T-helper 1 cell treated with Interleukin-12 subunit alpha and Interleukin-12 subunit beta and Interleukin-4 antibody, amounts not matched to agents 30 ng/mL and 1 ng/mL, for 36 hours (primary cell): ENCODE data around the gene PTPRM. TPM values are rescaled to one million over a fixed set of nuclear protein-coding genes. Genes with fewer than 3 reads are reported as not detected.

Source experiments
- intact Hi-C: fragments of 100-400 bp; cut with micrococcal nuclease; formaldehyde crosslinking; loops from one replicate; pipeline ENCODE4 v1.15.1; 2024
- total RNA-seq: library from RNA; stranded (reverse); gene quantifications from 2 replicates; pipeline ENCODE4 v1.2.3, GENCODE V29; 2022

PTPRM gene
- total RNA-seq, 1 donor from 2014 or later, result 8.2 TPM

GRCh38 chr18:7666195-7666776, 99.2 kb downstream of the PTPRM start:
- intact Hi-C loops, result no loop called here

DNA sequence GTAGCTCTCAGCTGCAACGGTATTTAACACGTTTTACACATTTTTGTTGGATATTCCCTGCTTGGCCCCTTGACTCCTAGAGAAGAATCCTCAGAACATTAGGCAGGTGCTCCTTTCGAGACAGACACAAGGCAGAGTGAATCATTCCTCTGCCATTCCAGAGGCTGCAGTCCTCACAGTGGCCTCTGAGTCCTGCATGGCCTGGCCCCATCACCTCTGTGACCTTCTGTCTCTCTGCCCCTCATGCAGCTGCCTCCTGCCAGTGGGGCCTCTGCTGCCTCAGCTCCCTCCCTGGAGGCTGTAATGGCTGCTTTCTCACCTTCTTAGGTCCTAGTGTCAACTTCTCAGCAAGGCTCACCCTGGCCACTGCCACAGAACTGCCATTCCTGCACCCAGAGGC, 101.3 kb downstream of the PTPRM start:
- intact Hi-C loops, result no loop called here

- intact Hi-C loops, result no loop called here
These were observed 102.2 kb downstream of the PTPRM start for GRCh38 chr18:7669361-7669760.

GRCh38 chr18:7671105-7671504, 104.0 kb downstream of the PTPRM start:
- intact Hi-C loops, result no loop called here

- intact Hi-C loops, result no loop called here
These were observed 109.2 kb downstream of the PTPRM start for GRCh38 chr18:7676253-7676873.

DNA sequence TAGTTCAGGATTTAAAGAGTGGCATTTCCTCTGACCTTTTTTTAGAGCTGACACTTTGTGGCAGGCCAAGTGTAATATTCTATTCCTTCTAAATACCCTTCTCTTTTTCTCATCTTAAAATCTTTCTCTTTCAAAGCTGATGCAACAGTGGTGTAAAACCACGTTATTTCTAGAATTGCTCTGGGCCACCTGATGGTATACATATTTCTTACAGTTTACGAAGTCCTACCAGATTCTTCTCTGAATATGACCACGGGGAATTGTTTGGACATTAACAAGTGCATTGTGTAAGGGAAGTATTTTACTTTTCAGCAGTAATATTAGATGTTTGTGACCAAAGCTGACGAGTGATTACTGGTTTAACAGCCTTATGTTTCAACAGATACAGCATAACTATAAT, 109.9 kb downstream of the PTPRM start:
- intact Hi-C loops, result no loop called here

- intact Hi-C loops, result no loop called here
These were observed 110.3 kb downstream of the PTPRM start for GRCh38 chr18:7677424-7677823.

GRCh38 chr18:7678389-7678788, 111.3 kb downstream of the PTPRM start:
- intact Hi-C loops, result no loop called here

GRCh38 chr18:7678801-7679200, 111.7 kb downstream of the PTPRM start:
- intact Hi-C loops, result no loop called here

- intact Hi-C loops, result no loop called here
These were observed 114.2 kb downstream of the PTPRM start for GRCh38 chr18:7681298-7681697.

- intact Hi-C loops, result no loop called here
These were observed 115.2 kb downstream of the PTPRM start for GRCh38 chr18:7682321-7682720.

DNA sequence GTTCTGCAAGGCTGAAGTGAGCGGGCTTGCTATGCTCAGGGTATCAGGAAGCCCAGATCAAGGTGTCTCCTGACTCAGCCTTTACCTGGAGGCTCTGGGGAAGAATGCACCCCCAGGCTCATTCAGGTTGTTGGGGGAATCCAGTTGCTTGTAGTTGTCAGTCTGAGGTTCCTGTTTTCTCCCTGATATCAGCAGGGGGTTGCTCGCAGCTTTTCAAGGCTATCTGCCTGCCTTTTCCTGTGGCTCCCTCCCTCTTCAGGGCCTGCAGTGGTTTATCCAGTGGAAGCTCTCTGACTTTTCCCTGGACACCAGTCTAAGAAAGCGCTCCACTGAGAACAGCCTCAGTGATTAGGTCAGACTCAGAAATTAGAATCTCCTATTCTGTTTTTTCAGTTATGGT, 116.6 kb downstream of the PTPRM start:
- intact Hi-C loops, result no loop called here

GRCh38 chr18:7684357-7684756, 117.2 kb downstream of the PTPRM start:
- intact Hi-C loops, result no loop called here

- intact Hi-C loops, result no loop called here
These were observed 117.8 kb downstream of the PTPRM start for GRCh38 chr18:7684966-7685365.

DNA sequence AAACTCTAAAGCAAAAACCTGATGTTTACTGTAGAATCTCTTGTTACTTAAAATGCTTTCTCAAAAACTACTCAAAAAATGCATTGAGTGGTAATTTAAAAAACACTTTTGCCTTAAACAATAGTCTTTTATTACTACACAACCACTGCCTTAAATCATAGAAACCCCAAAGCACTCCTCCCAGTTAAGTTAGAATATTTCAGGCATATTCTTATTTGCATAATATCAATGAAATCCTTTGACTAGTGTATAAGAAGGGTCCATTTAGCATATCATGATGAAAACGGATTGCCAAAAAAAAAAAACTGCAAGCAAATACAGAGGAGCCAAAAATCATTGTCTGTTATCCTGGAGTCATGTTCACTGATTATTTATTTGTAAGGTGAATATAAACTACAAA, 119.2 kb downstream of the PTPRM start:
- intact Hi-C loops, result no loop called here

- intact Hi-C loops, result no loop called here
These were observed 121.5 kb downstream of the PTPRM start for GRCh38 chr18:7688580-7688979.

DNA sequence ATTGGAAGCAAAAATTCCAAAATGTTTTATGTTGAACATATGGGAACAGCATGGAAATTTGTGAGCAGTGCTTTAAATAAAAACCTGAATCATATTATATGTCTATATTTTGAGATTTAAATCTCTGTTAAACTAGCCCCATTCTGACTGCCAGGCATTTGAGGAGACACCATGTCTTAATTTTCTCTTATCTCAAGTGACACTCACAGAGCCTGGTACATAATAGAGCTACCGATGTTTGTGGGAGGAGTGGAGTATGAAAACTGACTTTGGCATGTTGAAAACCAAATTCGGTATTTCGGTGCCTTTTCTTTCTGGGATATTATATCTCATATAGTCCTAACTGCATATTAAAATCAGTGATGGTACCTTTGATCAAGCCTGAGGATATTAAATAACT, 124.1 kb downstream of the PTPRM start:
- intact Hi-C loops, result no loop called here

DNA sequence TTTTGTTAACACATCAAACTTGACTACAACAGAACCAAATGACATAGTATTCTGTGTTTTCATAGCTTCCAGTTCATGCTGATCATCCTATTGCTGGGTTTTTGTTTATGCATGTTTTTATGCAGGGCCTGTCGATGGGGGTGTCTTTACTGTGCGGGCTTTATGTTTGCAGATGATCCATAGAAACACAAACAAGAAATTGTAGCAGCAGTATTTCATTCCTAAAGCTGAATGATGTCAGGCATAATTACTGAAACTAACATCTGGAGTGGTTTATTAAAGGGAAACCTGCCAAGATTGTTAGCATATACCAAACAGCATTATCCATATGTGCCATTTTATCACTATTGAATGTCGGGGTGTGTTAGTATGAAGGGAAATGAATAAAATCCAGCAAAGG, 129.7 kb downstream of the PTPRM start:
- intact Hi-C loops, result no loop called here

DNA sequence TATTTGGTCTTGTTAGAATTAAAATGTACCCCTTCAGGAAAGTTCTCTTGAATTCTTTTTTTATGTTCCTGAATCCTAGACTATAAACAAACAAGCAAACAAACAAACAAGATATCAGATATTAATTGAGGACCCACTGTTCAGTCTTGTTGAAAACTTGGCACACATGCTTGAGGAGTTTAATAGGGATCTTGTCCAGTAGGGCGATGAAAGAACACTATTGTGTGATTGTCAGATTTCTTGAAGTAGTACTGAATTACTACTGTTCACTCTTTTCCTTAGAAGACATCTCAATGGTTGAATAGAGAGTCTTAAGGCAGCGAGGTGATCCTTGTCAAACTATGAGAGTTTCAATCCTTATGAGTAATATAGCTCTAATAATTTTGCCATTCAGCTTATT, 130.2 kb downstream of the PTPRM start:
- intact Hi-C loops, result no loop called here

GRCh38 chr18:7711495-7711894, 144.4 kb downstream of the PTPRM start:
- intact Hi-C loops, result no loop called here

GRCh38 chr18:7720395-7720794, 153.3 kb downstream of the PTPRM start:
- intact Hi-C loops, result no loop called here

DNA sequence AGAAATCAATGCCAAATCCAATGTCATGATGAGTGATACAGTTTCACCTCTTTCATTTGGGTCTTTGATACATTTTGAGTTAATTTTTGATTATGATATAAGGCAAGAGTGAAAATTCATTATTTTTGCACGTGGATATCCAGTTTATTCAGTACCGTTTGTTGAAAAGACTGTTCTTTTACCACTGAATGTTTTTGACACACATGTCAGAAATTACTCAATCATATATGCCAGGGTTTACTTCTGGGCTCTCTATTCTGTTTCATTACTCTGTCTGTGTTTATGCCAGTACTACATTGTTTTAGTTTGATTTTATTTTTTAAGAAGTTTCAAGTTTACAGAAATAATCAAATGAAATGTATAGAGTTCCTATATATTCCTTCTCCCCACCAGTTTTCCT, 154.4 kb downstream of the PTPRM start:
- intact Hi-C loops, result no loop called here

- intact Hi-C loops, result no loop called here
These were observed 155.8 kb downstream of the PTPRM start for GRCh38 chr18:7722955-7723354.

DNA sequence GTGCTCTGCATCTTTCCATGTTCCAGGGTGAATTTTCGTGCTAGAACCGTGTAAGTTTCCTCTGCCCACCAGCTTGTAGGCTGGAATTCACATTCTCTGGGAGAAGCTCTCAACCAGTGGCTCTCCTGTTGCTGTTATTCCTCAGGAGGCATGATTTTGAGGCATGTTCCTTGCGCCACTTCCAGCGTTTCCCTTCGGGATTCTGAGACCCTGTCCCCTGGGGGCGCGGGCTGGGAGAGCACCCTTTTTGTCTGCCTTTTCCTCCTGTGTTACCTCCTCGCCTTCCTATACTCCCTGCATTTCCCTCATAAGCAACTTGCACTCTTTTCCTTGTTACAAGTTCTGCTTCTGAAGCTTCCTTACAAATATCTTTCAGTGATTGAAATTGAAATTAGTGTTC, 156.4 kb downstream of the PTPRM start:
- intact Hi-C loops, result no loop called here
